Femur (tissue), 1 donor: ENCODE data around the gene ZNF423.

Experiments
- DNase-seq: peaks from one replicate; pipeline ENCODE4 v3.0.0-alpha.2; 2017

The ZNF423 gene

DNA sequence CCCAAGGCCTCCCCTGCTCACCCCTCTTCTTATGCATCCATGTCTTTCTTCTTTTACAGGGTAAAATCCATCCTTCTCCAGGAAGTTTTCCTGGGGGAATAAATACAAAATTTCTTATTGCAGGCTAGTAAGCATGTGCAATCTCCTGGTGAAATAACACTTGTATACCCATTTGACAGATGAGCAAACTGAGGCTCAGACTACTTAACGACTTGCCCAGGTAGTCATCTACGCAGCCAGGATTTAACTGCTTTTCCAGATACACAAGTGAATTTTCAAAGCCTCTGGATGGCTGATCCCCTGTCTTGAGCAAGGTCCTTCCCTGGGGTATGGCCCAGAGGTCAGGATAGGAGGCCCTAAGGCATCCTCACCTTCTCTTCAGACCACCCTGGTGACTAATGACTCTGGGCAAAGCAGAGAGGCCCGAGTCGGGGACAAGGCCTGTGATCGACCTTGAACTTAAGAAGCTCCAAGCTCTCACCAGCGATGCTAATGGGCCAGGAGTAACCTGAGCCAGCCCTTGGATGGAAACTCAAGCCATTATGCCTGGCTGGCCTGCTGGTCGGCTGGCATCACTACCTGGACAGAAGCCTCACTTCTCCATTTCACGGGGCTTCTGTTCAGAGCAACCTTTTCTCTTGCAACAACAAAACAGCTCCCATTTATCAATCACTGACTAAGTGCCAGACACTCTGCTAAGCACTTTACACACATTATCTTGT, 33.1 kb downstream of the ZNF423 start:
- DNase-seq: peak; percentile 46

DNA sequence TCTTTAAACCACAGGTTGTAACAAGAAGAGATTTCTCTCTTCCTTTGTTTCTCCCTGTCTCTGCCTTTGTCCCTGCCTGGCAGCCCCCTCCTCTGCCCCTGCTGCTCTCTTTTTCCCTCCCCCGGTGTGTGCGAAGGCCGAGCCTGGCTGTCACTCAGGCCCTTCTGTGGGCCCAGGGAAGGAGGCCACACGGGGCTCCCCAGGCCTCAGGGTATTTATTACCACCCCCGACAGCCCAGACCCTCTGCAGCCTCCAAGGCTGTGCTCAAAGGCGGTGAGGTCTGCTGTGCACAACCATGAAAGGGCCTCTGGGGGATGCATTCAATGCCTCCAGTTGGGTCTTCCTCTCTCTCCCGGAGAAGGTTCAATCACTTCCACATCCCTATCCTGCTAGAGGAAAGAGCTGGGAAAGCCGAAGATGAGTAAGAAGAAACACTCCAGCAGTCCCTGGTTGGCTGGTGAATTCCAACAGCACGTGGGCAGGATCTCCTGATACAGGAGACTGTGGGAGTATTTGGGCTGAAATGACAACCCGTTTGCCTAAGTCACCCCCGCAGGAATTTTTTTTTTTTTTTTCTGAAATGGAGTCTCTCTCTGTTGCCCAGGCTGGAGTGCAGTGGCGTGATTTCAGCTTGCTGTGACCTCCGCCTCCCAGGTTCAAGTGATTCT, 34.2 kb downstream of the ZNF423 start:
- DNase-seq: no peak

DNA sequence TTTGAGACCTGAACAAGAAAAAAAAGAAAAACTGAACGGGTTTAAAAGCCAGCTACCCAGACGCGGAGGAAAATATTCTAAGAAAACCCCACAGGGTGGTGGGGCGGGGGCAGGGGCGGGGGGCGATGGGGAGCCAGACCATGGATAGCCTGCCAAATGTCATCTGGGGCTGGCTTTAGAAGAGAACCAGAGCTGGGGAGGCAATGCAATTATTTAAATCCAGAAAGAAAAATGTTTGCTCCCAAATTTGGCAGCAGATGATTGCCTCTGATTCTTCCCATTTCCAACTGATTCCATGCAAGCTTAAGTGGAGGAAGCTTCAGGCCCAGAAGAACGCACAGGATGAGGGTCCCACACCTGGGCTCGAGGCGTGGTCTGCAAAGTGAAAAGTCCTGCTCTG, 34.8 kb downstream of the ZNF423 start:
- no peak for DNase-seq

DNA sequence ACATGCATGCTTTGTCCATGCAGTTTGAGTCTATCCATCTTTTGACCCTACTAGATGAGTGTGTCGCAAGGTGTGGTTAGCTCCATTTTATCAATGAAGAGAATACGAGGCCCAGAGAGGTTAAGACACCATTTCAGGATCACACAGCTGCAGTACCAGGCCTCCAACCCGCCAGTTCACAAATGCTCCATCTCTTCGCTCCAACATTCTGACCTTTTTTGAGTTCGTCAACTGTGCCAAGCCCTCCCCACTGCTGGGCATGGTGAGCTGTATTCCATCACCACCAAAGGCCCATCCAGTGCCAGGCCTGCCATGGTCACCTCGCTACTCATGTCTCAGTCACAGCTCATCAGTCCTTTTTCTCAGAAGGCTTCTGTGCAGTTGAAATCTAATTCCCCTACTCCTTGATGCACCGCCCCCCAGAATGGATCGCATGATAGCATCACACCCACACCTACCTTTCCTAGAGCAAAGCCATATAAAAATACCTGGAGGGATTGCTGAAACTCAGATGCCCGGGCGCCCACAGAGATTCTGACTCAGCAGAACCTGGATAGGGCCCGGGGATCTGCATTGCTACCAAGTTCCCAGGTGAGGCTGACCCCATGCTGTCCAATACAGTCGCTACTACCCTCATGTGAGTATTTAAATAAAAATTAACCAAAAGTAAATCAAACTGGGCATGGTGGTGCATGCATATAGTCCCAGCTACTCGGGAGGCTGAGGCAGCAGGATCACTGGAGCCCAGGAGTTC, 38.0 kb downstream of the ZNF423 start:
- no peak for DNase-seq

DNA sequence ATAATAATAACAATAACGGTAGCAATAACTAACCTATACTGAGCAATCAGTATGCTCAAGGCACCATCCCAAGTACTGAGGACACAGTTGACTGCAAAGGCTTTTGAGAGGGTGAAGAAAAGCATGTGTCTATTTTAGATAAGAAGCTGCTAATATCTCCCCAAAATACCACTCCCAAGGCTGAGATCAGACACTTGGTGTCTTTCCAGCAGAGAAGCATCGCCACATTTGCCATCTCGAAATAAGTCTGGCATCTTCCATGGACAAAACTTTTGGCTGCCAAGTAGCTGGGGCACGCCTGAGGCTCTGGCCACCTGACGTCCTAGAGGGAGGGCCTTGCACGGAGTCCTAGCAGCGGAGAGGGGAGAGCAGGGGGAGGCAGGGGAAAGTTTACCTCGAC, 39.0 kb downstream of the ZNF423 start:
- no peak for DNase-seq

DNA sequence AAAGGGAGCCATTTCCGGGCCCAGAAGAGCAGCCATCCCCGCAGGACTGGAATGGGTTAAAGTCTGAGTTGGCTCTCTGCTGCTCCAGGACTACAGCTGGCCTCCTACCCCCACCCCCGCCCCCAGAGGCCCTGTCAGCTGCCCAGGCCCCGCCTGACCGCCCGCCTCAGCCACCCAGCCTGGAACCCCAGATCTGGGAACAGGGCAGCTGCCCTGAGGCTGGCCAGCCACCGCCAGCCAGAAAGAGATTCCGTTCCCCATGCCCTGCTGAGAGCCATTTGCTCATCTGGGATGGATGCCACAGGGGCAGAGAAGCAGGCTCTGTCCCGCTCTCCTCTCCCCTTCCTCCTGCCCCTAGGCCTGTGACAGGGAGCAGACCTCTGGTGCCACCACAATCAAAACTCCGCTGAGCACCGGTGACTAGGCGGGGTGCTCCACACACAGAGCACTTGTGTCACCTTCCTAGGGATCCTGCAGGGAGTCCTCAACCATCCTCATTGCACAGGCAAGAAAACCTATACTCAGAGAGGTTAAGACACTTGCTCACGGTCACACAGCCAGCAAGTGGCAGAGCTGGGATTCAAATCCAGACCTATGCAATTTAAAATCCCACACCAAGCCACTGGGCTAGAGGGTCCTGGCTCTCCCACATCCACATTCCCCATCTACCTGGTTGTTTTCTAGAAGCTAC, 44.1 kb downstream of the ZNF423 start:
- peak; percentile 87 for DNase-seq

DNA sequence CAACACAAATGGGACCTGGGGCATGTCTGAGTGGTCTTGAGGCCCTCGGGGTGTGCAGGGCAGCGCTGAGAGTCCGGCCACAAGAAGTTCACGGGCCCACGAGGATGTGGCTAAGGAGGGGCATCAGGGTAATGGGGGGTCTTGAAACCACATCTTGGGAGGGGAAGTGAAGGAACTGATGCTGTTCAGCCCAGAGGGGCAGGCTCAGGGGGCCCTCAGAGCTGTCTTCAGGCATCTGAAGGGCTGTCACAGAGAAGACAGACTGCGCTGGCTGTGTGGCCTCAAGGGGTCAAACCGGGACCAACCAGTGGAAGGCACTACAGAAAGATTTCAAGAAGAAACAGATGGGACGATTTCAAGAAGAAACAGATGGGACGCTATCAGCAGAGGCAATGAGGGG, 45.1 kb downstream of the ZNF423 start:
- no peak for DNase-seq

DNA sequence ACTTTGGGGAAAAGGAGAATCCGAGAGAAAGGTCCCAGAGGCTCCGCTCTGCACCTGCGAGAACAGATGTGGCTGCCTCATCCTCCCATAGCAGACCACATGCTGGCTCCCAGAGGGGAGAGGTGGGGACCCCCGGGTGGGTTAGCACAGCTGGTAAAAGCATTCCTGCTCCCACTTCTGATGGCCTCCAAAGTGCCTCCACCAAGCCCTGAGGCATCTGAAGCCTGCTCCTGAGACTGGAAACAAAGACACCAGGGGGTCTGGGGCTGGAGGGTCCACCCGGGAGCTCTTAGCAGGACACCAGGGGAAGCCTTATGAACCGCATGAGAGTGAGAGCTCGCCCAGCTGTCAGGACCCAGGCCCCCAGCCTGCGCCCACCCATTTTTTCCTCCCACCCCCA, 46.4 kb downstream of the ZNF423 start:
- no peak for DNase-seq

DNA sequence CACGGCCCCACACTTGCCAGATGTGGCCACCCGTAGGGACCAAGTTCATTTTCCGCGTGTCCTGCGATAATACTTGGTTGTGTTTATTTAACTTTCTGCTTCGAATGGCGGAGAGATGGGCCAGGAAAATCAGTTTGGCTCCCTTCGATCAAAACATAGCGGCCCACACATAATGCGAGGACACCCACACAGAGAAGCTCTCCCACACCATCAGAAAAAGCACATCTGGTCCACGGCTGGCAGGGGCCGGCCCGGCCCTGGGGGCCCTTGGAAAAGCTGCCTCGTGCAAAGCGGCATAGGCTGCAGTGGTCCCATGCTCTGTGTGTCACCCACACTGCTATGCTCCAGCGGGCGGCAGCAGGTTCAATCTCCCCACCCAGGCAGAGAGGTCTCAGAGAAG, 46.9 kb downstream of the ZNF423 start:
- DNase-seq: no peak

DNA sequence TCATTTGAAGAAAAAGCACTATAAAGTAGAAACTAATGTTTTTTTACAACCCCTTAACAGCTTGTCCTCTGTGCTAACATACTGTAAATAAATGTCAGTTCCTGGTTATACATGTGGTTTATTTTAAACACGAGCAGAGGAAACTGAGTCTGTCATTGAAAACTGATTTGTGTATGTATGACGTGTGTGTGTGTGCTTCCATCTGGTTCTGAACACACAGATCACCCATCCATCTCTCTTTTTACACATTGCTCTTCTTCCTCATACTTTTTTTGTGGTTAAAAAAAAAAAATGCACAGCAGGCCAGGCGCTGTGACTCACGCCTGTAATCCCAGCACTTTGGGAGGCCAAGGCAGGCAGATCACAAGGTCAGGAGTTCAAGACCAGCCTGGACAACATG, 49.5 kb downstream of the ZNF423 start:
- DNase-seq: no peak

DNA sequence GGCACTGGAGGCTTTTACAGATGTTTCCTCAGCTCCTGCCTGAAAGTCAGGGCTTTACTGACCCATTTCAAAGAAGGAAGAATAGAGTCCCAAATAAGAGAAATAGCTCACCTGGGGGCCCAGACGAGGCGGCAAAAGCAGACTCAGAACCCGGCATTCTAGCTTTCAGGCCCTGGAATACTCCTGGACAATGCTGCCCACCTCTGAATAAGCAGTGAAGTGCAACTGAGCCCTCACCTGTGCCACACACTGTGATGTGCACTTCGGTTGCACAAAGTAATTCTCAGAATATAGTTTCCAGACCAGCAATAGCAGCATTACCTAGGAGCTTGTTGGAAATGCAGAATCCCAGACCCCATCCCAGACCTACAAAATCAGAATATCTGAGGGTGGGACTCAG, 54.6 kb downstream of the ZNF423 start:
- no peak for DNase-seq

DNA sequence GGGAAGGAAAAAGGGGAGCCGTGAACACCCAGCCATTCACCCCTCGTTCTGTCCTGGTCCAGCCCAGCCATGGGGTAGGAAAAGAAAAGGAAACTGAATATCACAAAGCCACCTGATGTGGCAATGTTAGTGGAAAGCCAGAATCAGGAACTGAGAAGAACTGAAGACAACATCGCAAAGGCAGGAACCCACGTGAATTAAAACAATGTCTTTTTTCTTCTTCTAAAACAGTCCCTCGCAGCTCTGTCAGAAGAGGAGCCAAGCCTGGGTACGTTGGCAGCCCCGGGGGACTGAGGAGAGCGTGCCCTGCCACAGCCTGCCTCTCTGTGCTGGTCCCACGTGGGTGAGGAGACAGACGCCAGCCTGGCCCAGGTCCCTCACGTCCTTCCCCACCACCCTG, 55.0 kb downstream of the ZNF423 start:
- no peak for DNase-seq

DNA sequence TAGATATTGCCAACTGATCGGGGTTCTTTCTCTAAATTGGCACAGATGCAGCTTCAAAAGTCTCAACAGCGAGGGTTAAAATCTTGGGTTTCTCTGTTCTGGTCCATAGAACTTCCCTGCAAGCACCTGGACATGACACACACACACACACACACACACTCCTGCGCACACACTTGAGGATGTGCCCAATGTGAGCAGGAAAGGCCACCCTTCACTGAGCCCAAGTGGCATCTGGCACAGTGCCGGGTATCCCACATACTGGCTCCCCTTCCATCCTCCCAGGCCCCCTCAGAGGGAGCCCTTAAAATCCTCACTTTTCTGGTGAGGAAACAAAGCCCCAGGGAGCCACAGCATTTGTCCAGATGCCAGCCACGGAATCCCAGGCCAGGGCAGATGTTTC, 55.5 kb downstream of the ZNF423 start:
- DNase-seq: no peak

DNA sequence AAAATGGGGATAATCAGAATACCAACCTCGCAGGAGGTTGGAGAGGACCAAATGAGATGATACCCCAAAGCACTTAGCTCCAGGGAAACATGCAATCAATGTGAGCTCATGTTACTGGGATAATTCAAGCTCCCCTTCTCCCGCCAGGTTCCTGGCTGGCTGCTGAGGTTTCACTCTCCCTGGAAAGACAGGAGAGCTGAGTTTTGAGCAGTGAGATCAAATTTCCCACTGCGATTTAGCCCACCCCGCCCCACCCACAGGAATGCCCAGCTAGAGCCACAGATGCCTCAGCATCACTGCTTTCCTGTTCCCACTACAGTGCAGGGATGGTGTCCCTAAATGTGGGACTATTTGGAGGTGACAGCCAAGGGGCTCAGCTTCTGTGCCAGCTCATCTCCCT, 56.7 kb downstream of the ZNF423 start:
- no peak for DNase-seq

DNA sequence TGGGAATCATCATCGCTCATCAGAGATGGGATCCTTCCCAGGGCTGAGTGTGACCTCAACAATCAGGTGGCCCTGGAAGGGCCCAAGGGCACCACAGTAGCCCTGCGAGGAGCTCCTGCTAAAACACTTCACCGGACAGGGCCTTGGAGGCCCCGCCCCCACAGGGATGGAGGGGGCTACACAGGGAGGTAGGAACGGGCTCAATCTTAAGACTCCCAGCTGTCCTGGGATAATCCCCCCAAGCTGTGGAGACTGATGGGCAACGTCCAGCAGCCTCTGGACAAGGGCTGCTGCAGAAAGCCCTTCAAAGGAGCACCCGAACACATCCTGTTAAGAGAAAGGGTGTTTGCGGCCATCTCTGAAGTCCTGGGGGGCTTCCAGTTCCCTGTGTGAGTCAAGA, 60.4 kb downstream of the ZNF423 start:
- no peak for DNase-seq

DNA sequence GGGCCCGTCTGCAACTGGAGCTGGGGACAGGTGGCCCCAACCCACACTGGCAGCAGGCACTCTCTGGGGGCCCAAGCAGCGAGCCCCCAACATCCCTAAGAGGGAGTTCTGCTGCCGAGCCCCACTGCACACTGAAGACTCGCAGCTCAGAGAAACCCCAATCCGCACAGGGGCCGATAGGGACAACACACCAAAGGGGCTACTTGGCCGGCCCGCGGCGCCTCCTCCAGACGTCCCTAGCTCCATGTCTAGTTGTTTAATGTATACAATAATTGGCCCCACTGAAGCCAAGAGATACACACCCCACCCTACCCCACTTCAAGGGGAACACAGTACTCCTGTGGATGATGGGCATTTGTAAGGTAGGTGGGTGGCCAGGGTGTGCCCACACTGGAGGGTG, 62.7 kb downstream of the ZNF423 start:
- DNase-seq: no peak

DNA sequence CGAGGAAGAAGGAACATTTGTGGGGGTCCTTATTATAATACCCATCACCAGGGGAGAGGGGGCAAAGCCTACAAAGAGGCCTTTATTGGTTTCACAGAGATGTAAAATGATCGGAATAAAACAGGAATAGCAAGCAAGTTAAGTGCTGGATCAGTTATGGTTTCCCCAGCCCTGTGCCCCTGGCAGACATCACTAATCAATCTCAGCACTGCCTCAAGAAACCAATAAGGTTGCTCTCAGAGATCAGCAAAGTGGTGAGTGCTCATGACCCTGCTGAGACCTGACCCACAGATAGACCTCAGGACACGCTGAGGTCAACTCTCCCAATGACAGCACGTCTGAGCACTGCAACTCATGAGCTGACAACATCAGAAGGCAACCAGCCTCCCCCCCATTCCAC, 66.3 kb downstream of the ZNF423 start:
- DNase-seq: no peak

DNA sequence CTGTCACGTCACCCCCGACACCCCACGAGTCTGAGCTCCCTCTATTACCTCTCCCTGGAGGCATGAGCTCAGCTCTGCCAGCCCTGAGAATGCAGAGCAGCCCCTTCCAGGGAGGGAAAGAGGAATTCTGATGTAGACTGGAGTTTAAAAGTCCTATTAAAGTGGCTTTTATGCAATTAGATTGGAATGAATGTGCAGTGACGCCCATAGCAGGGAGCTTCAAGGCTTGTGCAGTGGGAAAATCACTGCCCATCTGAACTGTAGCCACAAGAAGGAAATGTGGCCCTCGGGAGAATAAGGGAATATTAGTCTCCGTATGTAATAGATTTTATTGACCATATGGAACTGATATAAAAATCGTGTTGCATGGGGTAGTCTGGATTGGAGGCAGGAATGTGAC, 66.9 kb downstream of the ZNF423 start:
- DNase-seq: no peak

DNA sequence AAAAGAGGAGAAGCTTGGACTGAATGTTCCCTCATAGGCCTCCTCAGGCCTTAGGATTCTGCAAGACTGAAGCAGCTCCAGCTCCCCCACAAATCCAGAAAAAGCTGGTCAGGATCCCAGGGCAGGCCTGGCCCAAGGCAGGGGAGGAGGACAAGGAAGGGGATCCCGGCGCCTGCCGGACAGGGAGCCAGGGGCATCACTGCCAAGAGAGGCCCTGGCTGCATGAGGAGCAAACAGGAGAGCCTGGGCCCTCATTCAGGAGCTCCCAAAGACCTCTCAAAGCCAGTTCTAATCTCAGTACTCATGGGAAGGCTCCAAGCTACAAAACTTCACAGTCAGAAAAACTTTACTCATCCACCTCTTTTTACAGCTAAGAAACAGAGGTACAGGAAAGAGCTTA, 67.3 kb downstream of the ZNF423 start:
- DNase-seq: peak; percentile 81

DNA sequence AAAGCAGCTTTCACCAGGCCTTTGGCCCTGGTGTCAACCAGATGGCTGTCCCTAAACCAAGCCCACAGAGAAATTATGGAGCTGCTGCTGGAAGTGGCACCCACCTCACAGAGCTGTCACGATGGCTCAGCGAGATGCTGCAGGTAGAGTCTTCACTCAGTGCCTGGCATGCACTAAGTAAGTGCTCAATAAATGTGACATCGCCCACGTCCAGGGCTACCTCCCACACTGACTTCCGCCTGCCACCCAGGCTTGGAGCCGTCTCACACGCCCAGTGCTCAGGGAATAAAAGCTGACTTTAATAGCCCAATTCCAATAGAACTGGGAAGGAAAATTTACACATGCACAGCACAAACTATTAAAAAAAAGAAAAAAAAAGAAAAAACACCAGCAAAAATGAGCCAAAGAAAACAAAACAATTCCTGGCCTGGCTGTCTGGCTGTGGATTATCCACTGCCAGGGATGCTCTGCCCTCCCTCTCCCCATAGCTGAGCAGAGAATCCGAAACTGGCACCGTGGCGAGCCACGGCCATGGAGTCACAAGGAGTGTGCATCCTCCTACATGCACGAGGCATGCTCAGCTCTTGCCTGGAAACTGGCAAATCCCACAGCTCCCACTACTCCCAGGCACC, 68.9 kb downstream of the ZNF423 start:
- no peak for DNase-seq

DNA sequence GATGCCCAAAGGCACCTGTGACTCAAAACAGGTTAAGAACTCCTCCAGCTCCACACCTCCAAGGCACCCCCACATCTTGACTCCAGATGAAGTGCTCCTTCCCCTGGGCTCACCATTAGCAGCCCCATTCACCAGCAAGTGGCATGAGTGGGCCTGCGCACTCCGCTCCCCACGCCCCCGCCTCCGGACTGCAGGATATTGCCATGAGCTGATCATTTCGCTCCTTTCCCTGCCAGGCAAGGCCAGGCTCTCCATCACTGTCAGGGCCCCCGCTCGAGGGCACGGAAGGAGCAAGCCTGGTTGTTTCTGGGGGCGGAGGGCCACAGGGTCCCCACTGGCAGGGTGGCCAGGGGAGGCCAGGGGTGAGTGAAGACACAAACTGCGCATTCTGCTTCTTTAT, 69.9 kb downstream of the ZNF423 start:
- DNase-seq: no peak

DNA sequence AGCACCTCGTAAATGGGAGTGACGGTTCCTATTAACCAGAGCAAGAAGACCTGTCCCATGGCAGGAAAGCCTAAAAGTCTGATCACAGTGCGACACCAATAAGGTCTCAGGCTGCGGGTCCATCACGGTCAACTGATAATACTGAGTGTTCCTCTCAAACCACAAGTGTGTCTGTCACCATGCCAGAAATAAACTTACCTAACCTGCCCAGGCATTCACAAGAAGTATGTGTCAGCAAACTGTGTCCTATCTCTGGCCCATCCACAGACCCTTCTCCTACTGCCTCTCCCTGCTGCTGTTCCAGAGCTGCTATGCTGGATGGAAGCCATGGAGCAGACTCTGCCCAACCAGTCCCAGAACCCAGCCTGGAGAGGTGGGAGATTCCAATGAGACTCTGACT, 73.5 kb downstream of the ZNF423 start:
- DNase-seq: no peak

DNA sequence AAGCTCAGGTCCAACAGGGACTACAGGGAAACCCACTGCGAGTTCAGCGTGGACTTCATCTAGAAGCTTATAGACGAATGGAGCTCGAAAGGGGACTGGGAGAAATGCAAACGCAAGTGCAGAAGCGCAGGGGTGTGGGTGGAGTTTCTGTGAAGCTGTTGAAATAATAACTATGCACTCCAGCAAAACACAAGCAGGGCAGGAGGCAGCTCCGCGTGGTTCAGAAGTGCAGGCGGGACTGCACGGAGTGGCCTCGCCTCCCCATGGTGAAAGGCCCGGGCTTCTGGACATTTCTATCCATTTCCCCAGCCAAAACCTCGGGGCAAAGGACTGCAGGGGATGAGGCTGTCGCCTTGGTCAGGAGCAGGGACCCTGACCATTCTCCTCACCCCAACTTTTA, 74.5 kb downstream of the ZNF423 start:
- no peak for DNase-seq
